Right atrium auricular region (tissue), 2 donors: ENCODE measurements around the gene TBRG1. TPM values are rescaled to one million over a fixed set of nuclear protein-coding genes. Genes with fewer than 3 reads are reported as not detected.

Source experiments
- DNase-seq: peaks from one replicate; pipeline ENCODE4 v3.0.0-alpha.2; 2019; ENCODE audit warnings: low spot score
- H3K27ac ChIP-seq, 2 donors: fragments of 200-600 bp; sonication (generic); 1 replicate in 1 of 2; 2 replicates in 1 of 2; pipeline ENCODE4 v1.5.1; 2016 to 2019
- H3K27me3 ChIP-seq, 2 donors: fragments of 200-600 bp; sonication (generic); one replicate each; pipeline versions ENCODE4 v1.5.1 to v1.6.0; 2017 to 2019
- H3K36me3 ChIP-seq: fragments of 200-600 bp; sonication (generic); one replicate; pipeline ENCODE4 v1.5.1; 2016
- H3K4me1 ChIP-seq, 2 donors: fragments of 200-600 bp; sonication (generic); one replicate each; pipeline versions ENCODE4 v1.5.1 to v1.6.0; 2017 to 2019
- H3K4me3 ChIP-seq, 2 donors: fragments of 200-600 bp; sonication (generic); 1 replicate in 1 of 2; 2 replicates in 1 of 2; pipeline ENCODE4 v1.5.1; 2017 to 2019; ENCODE audit warnings: mild to moderate bottlenecking in 1 of 2, moderate library complexity in 1 of 2
- H3K9me3 ChIP-seq, 2 donors: fragments of 200-600 bp; sonication (generic); one replicate each; pipeline ENCODE4 v1.5.1; 2019
- total RNA-seq, 2 donors: library from RNA; depleted of rRNA; stranded (reverse); fragments of >200 nt; gene quantifications; one replicate each; pipeline ENCODE4 v1.1.0, GENCODE V29; 2016
- TF ChIP-seq, protein P1 (sequence below), 2 donors: fragments of 200-600 bp; sonication (generic); IDR thresholded peaks; one replicate each; pipeline ENCODE4 v1.5.1; 2019; ENCODE audit warnings: antibody characterized with exemption in 2 of 2

TBRG1 gene
- total RNA-seq, 2 donors from 2014 or later, result 20.0 to 27.6 TPM

DNA sequence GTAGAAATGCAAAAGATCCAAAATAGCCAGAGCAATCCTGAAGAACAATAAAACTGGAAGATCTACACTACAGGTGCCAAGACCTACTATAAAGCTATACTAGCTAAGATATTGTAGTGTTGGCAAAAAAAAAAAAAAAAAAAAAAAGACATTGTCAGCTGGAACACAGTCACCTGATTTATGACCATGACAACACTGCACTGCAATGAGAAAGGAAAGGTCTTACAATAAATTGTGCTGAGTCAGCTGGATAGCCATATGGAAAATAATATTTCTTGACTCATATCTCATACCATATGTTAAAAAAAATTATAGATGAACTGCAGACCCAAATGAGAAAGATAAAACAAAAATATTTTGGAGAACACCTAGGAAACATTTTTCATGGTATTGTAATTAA, 14.5 kb upstream of the TBRG1 start:
- TF ChIP-seq, protein P1, sequence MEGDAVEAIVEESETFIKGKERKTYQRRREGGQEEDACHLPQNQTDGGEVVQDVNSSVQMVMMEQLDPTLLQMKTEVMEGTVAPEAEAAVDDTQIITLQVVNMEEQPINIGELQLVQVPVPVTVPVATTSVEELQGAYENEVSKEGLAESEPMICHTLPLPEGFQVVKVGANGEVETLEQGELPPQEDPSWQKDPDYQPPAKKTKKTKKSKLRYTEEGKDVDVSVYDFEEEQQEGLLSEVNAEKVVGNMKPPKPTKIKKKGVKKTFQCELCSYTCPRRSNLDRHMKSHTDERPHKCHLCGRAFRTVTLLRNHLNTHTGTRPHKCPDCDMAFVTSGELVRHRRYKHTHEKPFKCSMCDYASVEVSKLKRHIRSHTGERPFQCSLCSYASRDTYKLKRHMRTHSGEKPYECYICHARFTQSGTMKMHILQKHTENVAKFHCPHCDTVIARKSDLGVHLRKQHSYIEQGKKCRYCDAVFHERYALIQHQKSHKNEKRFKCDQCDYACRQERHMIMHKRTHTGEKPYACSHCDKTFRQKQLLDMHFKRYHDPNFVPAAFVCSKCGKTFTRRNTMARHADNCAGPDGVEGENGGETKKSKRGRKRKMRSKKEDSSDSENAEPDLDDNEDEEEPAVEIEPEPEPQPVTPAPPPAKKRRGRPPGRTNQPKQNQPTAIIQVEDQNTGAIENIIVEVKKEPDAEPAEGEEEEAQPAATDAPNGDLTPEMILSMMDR (IDR thresholded peaks at IDR 0.05), result no peak
- no peak for DNase-seq
- no peaks in the 10 kb centered on the region for H3K9me3 ChIP-seq
- H3K27ac ChIP-seq, result no peak overlapping the region
- H3K27me3 ChIP-seq, result no peaks in the 10 kb centered on the region
- H3K4me1 ChIP-seq, result no peaks in the 10 kb centered on the region
- H3K36me3 ChIP-seq, result no peaks in the 10 kb centered on the region
- H3K4me3 ChIP-seq, result no peak overlapping the region

DNA sequence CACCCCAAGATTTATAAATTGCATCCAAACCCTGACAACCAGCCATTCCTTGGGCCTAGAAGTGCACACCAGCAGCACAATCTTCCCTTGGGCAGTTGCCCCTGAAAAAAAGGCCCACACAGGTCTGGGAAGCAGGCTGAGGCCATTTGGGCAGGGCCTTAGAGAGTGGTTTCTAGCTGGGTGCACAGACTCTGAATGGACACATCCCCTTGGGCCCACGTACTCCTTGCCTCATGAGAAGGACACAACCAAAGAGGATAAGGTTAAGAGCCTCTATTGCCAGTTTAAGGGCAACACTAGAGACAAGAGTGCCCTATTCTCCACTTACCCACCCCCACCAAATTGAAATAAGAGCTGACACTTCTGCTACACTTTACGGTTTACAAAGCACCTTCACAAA, 12.4 kb upstream of the TBRG1 start:
- no peak for DNase-seq

GRCh38 chr11:124611064-124611463, 11.6 kb upstream of the TBRG1 start, which contains the start of gene PANX3:
PANX3 (plus strand) TSS chr11:124611428; CDS start chr11:124611557, 129 bp downstream.
- H3K27ac ChIP-seq, result no peak within 1 kb of the TSS
- no peaks in the 10 kb centered on the region for H3K36me3 ChIP-seq
- no peak within 1 kb of the TSS for H3K4me3 ChIP-seq
- TF ChIP-seq, protein P1 (IDR thresholded peaks at IDR 0.05), result no peak
- H3K4me1 ChIP-seq, result no peaks in the 10 kb centered on the region
- H3K9me3 ChIP-seq, result no peaks in the 10 kb centered on the region
- no peak for DNase-seq
- no peaks in the 10 kb centered on the region for H3K27me3 ChIP-seq

More for the DNA sequence above, 12.4 kb upstream of the TBRG1 start:
- Histone ChIP-seq H3K4me1 (no peaks in the 10 kb centered on the region), H3K36me3 (no peaks in the 10 kb centered on the region), H3K9me3 (no peaks in the 10 kb centered on the region), H3K4me3 (no peak overlapping the region), H3K27me3 (no peaks in the 10 kb centered on the region), H3K27ac (no peak overlapping the region)
- TF ChIP-seq, protein P1 (IDR thresholded peaks at IDR 0.05), result no peak

- TF ChIP-seq, protein P1 (IDR thresholded peaks at IDR 0.05), result no peak
- no peak overlapping the region for H3K4me3 ChIP-seq
- H3K9me3 ChIP-seq, result no peaks in the 10 kb centered on the region
- H3K27ac ChIP-seq, result no peak overlapping the region
- DNase-seq, result no peak
- no peaks in the 10 kb centered on the region for H3K27me3 ChIP-seq
- no peaks in the 10 kb centered on the region for H3K4me1 ChIP-seq
- no peaks in the 10 kb centered on the region for H3K36me3 ChIP-seq
These were observed 10.6 kb upstream of the TBRG1 start for GRCh38 chr11:124612045-124612444.

- Histone ChIP-seq H3K4me3 (no peak overlapping the region), H3K27me3 (no peaks in the 10 kb centered on the region), H3K36me3 (no peaks in the 10 kb centered on the region), H3K9me3 (no peaks in the 10 kb centered on the region), H3K27ac (no peak overlapping the region), H3K4me1 (no peaks in the 10 kb centered on the region)
- TF ChIP-seq, protein P1 (IDR thresholded peaks at IDR 0.05), result no peak
- DNase-seq, result no peak
These were observed 10.0 kb upstream of the TBRG1 start for GRCh38 chr11:124612567-124613246.

GRCh38 chr11:124618863-124619262, 3.8 kb upstream of the TBRG1 start:
- Histone ChIP-seq H3K27me3 (no peaks in the 10 kb centered on the region), H3K36me3 (no peaks in the 10 kb centered on the region), H3K9me3 (no peaks in the 10 kb centered on the region), H3K4me3 (no peak overlapping the region), H3K27ac (no peak overlapping the region), H3K4me1 (peaks cover 0 to 12% of the 10 kb centered on the region in 2 donors)
- no peak for DNase-seq
- TF ChIP-seq, protein P1 (IDR thresholded peaks at IDR 0.05), result no peak
